GM13976 (cell line): ENCODE results near the gene SNCAIP.

ENCODE experiments used
- DNase-seq: peaks from one replicate; pipeline ENCODE4 v3.0.0; 2012; ENCODE audit warnings: low spot score
- CTCF ChIP-seq: IDR thresholded peaks from 2 replicates; pipeline ENCODE4 v1.5.1; 2012; ENCODE audit warnings: borderline replicate concordance, mild to moderate bottlenecking; ENCODE audit not compliant: insufficient read depth; ENCODE audit errors: extremely low read depth, missing control alignments, control extremely low read depth
- in situ Hi-C: fragments of 300-500 bp; cut with MboI; formaldehyde crosslinking; loops from one replicate; pipeline ENCODE4 v1.12.0; 2022; ENCODE audit warnings: low sequenced_read_pairs, mixed read lengths, inconsistent platforms; ENCODE audit not compliant: unreplicated experiment

The SNCAIP gene

GRCh38 chr5:122333564-122333963, 21.5 kb downstream of the SNCAIP start:
- in situ Hi-C loops = no loop called here
- no peak for DNase-seq
- TF ChIP-seq CTCF = no peak

- in situ Hi-C loops = no loop called here
- no peak for DNase-seq
- TF ChIP-seq CTCF = no peak
These were observed 27.6 kb downstream of the SNCAIP start for GRCh38 chr5:122339591-122339990.

- in situ Hi-C loops = no loop called here
- TF ChIP-seq CTCF = no peak
- DNase-seq = no peak
These were observed 29.1 kb downstream of the SNCAIP start for GRCh38 chr5:122341087-122341486.

- no peak for DNase-seq
- in situ Hi-C loops = no loop called here
- no peak for TF ChIP-seq CTCF
These were observed 30.2 kb downstream of the SNCAIP start for GRCh38 chr5:122342256-122342655.

- no peak for TF ChIP-seq CTCF
- in situ Hi-C loops = no loop called here
- no peak for DNase-seq
These were observed 35.0 kb downstream of the SNCAIP start for GRCh38 chr5:122346897-122347581.

- in situ Hi-C loops = no loop called here
- no peak for TF ChIP-seq CTCF
- DNase-seq = no peak
These were observed 38.5 kb downstream of the SNCAIP start for GRCh38 chr5:122350496-122350895.
